ENCODE data around the gene CDHR3.

The CDHR3 gene

DNA sequence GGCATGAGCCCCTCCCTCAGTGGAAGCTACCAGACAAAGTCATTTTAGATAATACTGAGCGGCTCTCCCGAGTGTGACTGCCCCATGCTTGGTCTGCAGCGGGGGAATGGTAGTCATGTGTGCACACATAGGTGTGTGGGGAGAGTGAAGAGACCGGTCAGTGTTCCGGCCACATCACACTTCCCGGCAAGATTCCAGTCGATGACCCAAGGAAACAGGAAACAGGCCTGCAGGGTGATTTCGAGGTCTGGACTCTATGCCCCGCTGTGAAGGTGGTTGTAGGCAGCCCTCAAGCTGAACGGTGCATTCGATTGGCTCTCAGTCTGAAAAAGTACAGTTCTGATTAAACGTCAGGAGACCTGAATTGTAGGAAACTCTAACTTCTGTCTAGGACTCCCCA lies 75.9 kb downstream of the CDHR3 start:
- DNase-seq, result no peak
- in situ Hi-C loops (cut with MboI; ENCODE audit: low pct_unique_long_range_greater_than_20kb, low sequenced_read_pairs), result loop anchor here (25.0 kb wide), 1 partner anchor 377 kb away; no protein-coding TSS in a partner anchor

DNA sequence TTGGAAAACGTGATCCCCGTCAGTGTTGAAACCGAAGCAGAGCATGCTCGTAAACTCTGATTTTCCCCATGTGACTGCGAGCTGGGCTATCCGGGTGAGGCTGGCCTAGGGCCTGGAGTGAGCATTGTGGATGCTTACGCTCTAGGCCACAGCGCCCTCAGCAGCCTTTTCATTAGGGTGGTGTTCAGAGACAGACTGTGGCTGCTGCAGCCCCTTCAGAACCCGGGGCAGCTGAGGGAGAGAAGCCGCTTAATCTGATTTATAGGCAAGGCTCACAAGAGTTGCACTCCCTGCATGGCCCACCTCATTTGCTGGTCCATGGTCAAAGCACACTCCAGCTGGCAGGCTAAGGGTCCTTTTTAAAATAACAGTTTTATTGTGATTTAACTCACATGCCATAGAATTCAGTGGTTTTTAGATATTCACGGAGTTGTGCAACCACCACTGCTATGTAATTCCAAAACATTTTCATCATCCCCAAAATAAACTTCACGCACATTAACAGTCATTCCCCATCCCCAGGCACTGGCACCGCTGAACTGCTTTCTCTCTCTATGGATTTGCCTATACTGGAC lies 76.5 kb downstream of the CDHR3 start:
- in situ Hi-C loops (cut with MboI; ENCODE audit: low pct_unique_long_range_greater_than_20kb, low sequenced_read_pairs), result loop anchor here (25.0 kb wide), 1 partner anchor 377 kb away; no protein-coding TSS in a partner anchor
- DNase-seq, result no peak

DNA sequence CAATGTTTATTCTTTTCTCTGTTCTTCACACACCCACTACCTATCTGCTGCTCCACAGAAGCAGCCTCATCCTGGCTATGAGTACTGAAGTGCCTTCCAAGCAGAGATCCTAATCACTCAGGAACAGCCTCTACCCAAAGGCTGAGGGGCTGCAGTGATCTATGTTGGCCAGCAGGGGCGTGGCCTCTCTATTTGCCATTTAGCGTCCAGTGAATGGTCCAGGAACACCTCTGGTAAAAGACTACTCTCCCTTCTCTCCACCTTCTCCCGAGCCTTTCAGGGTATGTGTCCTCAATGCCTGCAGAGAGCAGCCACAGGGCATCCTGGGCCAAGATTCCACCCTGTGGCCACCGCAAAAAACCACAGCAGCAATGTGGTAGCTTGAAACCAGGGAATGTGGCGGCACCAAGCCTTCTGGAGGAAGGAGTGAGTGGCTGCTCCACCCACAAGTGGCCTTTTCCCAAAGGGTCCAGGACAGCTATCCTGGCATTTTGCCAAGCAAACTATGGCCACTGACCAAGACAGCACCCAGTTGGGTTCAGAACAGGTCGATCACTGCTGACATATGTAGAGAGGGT lies 78.2 kb downstream of the CDHR3 start:
- peak; percentile 58 for DNase-seq
- in situ Hi-C loops (cut with MboI; ENCODE audit: low pct_unique_long_range_greater_than_20kb, low sequenced_read_pairs), result loop anchor here (25.0 kb wide), 1 partner anchor 379 kb away; no protein-coding TSS in a partner anchor

DNA sequence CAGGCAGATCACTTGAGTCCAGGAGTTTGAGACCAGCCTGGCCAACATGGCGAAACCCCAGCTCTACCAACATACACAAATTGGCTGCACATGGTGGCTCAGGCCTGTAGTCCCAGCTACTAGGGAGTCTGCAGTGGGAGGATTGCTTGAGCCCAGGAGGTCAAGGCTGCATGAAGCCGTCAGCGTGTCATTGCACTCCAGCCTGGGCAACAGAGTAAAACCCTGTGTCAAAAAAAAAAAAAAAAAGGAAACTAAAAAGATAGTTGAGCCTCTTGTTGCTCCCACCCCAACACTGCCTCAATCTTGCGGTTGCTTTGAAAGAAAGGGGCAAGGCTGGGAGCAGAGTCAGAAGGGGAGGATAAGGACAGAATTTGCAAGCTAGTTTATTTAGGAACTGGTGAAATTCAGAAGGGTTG lies 79.1 kb downstream of the CDHR3 start:
- in situ Hi-C loops (cut with MboI; ENCODE audit: low pct_unique_long_range_greater_than_20kb, low sequenced_read_pairs), result loop anchor here (25.0 kb wide), 1 partner anchor 380 kb away; no protein-coding TSS in a partner anchor

DNA sequence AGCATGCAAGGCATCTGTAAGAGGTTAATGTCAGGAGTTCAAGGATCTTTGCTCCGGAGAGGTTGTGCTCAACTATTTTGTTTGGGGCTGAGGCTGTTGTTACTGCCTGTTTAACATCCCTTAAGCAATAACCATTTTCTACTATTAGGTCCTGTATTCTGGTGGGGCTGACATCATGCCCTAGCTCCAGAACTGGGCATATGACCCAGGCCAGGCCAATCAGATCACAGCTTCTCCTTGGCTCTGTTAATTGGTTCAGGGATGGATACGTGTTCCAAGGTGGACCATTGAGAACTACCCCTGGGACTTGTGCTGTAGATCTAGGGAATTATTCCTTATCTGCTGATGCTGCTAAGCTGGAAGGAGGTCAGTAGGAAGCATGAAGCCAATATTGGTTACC lies 82.1 kb downstream of the CDHR3 start:
- in situ Hi-C loops (cut with MboI; ENCODE audit: low pct_unique_long_range_greater_than_20kb, low sequenced_read_pairs), result loop anchor here (25.0 kb wide), 1 partner anchor 383 kb away; no protein-coding TSS in a partner anchor
- no peak for DNase-seq

More for the DNA sequence above, 79.1 kb downstream of the CDHR3 start:
- DNase-seq, result no peak

DNA sequence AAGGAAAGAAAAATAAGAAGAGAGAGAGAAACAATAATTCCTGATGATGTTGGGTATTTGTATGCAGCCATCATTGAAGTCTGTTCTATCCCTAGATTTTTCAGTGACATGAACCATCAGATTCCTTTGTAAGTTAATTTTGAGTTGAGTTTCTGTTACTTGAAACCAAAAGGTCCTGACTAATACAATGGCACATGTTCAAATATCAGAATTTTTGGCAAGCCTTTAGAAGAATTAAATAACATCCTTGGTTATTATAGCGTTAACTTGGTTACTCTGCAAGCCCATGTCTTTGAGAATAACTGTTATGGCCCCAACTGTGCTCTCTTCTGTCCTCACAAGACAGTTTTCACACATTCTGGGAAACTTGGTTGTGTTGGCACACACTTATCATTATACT lies 82.5 kb downstream of the CDHR3 start:
- in situ Hi-C loops (cut with MboI; ENCODE audit: low pct_unique_long_range_greater_than_20kb, low sequenced_read_pairs), result loop anchor here (25.0 kb wide), 1 partner anchor 383 kb away; no protein-coding TSS in a partner anchor
- DNase-seq, result no peak

DNA sequence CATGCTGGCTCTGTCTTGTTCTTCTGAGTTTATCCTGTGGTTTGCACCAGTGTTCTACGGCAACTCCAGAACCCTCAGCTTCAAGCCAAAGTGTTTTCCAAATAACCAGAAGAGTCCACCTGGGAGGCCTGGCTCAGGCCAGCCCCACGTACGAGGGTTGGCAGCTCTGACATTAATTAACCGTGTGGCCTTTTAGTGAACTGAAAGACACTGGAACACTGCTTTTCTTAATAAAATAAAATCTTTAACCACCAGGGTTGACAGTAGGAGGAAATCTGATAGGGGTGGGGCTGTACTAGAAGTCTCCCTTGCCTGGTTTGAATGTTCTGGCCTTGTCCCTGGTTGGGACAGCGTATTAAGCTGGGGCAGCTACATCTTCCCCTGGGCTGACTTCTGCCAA lies 84.1 kb downstream of the CDHR3 start:
- DNase-seq, result no peak
- in situ Hi-C loops (cut with MboI; ENCODE audit: low pct_unique_long_range_greater_than_20kb, low sequenced_read_pairs), result loop anchor here (25.0 kb wide), 1 partner anchor 385 kb away; no protein-coding TSS in a partner anchor

DNA sequence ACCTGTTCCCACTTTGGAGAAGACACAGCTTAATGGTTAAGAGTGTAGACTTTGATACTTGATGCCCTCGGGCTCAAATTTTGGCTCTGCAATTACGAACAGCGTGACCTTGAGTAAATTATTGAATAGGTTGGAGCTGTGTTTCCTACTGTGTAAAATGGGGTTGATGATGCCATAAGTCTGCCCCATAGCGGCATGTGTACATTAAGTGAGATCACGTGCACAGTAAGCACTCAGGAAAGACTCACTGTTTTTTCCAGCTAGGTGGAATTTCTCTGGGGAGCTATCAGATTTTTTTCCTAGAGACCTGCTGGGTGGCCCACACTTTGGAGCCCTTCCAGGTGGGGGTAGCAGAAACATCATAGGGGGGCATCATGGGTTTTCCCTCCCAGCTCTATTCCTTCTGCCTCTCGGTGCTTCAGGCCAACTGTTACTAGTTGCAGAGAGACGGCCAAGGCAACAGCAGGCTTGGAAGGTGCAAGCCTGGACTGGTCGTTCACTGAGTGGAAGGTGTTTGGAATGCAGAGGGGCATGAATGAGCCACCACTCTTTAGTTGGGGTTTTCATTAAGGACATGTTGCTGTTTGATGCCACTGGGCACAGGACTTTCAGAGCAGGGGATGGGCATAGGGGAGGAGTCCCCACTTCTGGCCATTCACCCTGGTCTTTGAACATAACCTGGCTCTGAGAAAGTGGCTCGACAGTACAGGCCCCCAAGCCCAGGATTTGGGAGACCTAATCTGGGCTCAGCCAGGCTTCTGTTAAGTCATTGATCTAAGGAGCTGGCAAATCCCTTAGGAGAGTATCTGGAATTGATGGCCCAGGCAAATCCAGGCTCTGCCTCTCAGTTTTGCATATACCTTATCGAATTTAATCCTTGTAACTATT lies 85.0 kb downstream of the CDHR3 start:
- DNase-seq, result no peak
- in situ Hi-C loops (cut with MboI; ENCODE audit: low pct_unique_long_range_greater_than_20kb, low sequenced_read_pairs), result loop anchor here (25.0 kb wide), 1 partner anchor 386 kb away; no protein-coding TSS in a partner anchor

DNA sequence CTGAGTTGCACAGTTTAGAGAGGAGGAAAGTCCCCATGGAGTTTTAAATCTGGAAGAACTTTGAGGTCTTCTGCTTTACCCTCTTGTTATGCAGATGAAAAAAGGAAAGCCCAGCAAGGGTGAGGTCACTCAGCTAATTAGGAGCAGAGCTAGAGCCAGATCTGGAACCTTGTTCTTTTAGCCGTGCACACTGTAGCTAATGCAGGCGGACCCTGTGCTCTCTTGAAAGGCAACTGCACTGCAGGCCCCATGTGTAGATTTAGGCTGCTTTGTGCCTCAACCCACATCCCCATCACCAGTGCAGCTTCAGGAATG lies 85.6 kb downstream of the CDHR3 start:
- in situ Hi-C loops (cut with MboI; ENCODE audit: low pct_unique_long_range_greater_than_20kb, low sequenced_read_pairs), result loop anchor here (25.0 kb wide), 1 partner anchor 386 kb away; no protein-coding TSS in a partner anchor
- no peak for DNase-seq

DNA sequence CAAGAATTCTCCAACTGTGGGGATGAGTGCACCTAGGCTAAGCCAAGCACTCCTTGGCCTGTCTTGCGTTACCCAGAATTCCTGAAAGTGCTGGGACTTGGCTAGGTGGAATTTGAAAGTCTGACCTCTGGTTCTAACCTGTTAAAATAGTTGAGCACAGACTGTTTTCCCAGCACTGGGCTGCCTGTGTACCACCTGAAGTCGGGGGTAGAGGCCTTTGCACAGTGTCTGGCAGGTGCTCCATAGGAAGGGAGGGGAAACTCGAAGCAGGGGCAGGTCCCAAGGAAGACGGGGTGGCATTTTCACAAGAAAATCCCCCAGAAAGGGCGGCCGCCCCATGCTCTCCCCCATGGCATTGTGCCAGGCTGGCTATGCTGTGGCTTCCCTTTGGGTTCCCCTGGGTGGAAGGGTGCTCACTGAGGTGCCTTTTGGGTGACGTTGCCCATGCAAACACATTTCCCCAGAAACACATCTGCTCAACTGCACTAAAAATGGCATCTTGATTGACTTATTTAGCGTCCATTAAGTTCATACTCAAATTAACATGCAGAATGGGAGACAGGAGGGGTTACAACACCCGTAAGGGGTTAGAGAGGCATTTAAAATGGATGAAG lies 86.2 kb downstream of the CDHR3 start:
- no peak for DNase-seq
- in situ Hi-C loops (cut with MboI; ENCODE audit: low pct_unique_long_range_greater_than_20kb, low sequenced_read_pairs), result loop anchor here (25.0 kb wide), 1 partner anchor 387 kb away; no protein-coding TSS in a partner anchor

DNA sequence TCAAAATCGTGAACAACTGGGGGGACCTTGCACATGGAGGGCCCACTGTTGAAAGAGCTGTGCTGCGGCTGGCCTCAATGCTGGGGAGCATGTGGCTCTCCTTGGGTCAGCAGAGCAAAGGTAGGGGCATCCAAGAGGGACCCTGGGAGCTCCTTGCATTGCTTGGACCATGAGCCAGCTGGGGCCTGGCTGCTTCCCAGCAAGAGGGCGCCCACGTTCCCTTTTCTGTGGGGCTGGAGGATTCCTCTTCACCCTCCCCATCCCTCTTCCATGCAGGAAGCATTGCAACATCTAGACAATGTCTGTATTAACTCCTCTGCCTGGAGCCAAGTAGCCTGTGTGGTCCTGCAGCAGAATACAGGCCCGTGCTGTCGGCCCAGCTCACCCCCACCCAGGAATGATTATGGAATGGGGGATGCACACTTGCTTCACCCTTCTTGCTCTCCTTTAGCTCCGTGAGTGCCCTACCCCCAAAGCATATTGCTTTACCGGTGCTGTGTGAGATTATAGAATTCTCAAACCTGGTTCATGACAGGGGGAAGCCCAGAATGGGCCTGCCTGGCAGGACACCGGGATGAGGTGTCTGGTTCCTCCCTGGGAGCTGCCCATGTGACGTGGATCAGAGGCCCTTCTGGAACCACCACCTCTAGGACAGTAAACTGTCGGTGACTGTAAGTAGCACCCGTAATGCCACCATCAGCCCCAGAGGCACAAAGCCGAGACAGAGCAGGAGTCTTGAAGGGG lies 87.1 kb downstream of the CDHR3 start:
- in situ Hi-C loops (cut with MboI; ENCODE audit: low pct_unique_long_range_greater_than_20kb, low sequenced_read_pairs), result loop anchor here (10.0 kb wide), 1 partner anchor 105 kb away; no protein-coding TSS in a partner anchor
- DNase-seq, result peak; percentile 67

DNA sequence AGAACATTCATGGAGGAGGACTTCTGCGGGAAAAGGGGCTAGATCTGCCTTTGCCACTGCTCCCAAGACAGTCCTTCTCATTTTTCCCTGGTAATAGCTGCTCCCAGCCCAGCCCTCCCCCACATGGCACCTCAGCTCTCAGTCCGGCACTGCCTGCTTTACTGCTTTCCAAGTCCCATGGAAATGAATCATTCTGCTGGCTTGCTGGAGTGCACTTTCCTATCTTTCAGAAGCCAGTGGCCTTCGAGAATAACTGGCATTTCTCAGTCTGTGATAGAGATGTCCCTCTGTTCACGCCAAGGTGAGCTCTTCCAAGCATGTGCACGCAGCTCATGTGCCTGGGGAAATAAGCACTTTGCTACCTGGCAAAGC lies 87.7 kb downstream of the CDHR3 start:
- in situ Hi-C loops (cut with MboI; ENCODE audit: low pct_unique_long_range_greater_than_20kb, low sequenced_read_pairs), result loop anchor here (10.0 kb wide), 1 partner anchor 104 kb away; no protein-coding TSS in a partner anchor
- no peak for DNase-seq

DNA sequence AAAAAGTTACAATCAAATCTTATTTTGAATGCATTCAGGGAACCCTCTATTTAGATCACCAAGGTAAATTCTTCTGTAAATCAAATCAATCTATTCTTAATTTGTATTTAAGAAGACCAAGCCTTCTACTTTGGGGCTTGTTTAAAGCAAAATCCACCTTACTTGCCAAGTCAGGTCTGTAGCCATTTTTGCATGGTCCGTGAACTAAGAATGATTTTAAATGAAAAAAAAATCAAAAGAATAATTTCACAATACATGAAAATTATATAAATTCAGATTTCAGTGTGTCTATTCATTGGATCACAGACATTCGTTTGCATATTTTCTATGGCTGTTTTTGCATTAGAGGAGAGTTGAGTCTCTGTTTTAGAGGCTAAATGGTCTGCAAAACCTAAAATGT lies 89.6 kb downstream of the CDHR3 start:
- no peak for DNase-seq
- in situ Hi-C loops (cut with MboI; ENCODE audit: low pct_unique_long_range_greater_than_20kb, low sequenced_read_pairs), result loop anchor here (10.0 kb wide), 1 partner anchor 102 kb away; no protein-coding TSS in a partner anchor

DNA sequence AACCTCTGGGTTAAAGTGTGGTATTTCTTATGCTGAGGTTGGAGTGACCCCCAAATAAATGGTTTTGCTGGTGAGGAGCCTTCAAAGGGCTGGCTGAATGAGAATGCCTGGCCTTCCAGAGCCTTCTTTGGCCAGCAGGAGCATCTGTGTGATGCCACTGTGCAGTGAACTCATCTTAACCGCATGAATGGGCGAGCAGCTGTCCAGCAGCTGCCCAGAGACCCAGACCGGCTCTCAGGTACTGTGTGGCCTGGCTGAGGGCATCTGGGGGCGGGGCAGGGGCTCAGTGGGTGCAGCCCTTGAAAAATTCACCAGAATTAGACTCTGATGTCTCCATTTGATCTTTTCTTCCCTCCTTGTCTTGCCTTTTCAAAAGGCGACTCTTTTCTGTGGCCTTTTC lies 90.0 kb downstream of the CDHR3 start:
- in situ Hi-C loops (cut with MboI; ENCODE audit: low pct_unique_long_range_greater_than_20kb, low sequenced_read_pairs), result loop anchor here (10.0 kb wide), 1 partner anchor 102 kb away; no protein-coding TSS in a partner anchor
- DNase-seq, result no peak

DNA sequence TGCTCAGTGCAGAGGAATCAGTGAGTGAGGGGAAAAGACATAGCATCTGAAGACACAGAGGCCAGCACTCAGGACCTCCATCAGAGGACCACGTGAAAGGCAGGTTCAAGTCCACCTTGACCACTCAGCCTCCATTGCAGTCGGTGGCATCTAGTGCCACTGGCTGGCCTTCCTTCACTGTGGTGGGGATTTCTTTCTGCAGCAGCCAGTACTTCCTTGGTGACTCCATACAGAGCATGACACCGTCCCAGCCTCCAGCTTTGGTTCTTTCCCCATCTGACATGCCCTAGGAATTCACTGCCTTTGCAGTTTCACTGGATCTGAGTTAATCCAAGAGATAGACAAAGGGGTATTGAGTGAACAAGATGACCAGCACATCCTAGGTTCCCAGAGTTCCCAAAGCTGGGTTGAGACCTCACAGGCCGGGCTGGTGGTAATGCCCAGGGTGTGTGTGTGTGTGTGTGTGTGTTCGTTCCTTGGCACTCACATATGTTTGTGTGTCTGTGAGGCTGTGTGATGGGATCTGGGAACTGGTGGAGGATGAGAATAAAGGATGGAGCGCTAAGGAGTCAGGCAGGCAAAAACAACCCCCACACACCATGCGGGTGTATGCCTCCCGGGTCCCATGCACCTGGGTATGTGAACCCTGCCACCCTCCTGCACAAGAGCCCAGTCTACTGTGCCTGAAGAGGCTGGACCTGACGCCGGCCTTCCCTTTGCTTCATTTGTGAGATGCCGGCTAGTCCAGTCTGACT lies 91.3 kb downstream of the CDHR3 start:
- in situ Hi-C loops (cut with MboI; ENCODE audit: low pct_unique_long_range_greater_than_20kb, low sequenced_read_pairs), result loop anchor here (10.0 kb wide), 1 partner anchor 100 kb away; no protein-coding TSS in a partner anchor
- no peak for DNase-seq

DNA sequence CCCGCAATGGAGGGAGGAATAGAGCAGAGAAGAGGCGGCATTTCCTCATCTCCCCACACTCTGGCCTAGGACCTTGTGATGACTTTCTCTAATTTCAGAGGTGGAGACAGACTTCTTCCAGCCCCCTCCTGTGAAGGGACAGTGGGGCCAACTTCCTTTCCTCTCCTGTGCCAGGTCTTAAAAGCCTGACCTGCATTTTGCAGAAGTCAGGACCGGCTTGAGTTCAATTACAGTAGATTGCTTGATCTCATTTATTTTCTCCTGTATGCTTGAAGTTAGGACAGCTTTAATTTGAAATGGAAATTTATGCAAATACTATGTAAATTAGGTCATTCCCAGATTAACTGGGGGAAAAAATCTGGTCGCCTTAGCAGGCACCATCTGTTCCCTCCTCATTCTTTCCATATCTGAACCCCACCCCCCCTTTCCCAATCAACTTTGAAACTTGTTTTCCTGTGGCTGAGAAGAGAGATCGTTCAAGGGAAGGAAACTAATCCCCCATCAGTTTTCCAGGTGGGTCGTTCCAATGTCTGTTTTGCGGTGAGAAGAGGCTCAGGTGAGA lies 92.0 kb downstream of the CDHR3 start:
- in situ Hi-C loops (cut with MboI; ENCODE audit: low pct_unique_long_range_greater_than_20kb, low sequenced_read_pairs), result loop anchor here (10.0 kb wide), 1 partner anchor 100 kb away; no protein-coding TSS in a partner anchor
- DNase-seq, result no peak

DNA sequence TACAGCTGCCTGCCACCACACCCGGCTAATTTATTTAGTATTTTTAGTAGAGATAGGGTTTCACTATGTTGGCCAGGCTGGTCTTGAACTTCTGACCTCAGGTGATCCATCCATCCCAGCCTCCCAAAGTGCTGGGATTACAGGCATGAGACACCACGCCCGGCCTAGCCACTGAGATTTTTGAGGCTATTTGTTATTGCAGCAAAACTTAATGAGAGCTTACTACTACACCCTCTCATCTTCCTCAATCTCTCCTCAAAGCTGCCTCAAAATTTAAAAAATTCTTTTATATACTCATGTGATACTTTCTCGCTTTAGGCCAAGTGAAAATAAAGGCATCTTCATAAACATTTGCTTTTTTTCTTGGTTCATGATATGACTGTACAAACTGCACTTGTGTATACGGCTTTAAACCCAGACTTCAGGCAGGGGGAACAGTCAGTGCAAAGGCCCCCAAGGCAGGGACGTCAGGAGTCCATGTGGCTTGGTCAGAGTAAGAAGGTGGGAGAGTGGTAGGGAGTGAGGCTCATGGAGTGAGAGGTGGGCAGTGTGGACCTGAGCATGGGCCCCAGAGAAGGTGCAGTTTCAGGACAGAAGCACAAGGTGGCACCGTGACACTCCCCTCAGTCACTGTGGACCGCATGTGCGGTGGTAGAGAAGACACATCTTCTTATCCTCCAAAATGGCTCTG lies 93.6 kb downstream of the CDHR3 start:
- peak; percentile 84 for DNase-seq
- in situ Hi-C loops (cut with MboI; ENCODE audit: low pct_unique_long_range_greater_than_20kb, low sequenced_read_pairs), result loop anchor here (10.0 kb wide), 1 partner anchor 98 kb away; no protein-coding TSS in a partner anchor

All from KBM-7 (cell line).